Pancreas (tissue), 10 donors: Measurements from ENCODE around the gene MAML1. TPM values are rescaled to one million over a fixed set of nuclear protein-coding genes. Genes with fewer than 3 reads are reported as not detected.

ENCODE experiments used
- ATAC-seq, 4 donors: fragments of 200-7000 bp; cut with Tn5 transposase; one replicate each; pipeline versions ENCODE4 v1.8.0 to v1.9.1; 2020; ENCODE audit warnings: mild to moderate bottlenecking in 4 of 4, moderate library complexity in 4 of 4
- DNase-seq, 6 donors: peaks; one replicate each; pipeline ENCODE4 v3.0.0-alpha.2; 2020
- FAIRE-seq: peaks from 2 replicates; lab custom pipeline; 2012; peaks lifted over from hg19 to GRCh38; lab: Jason Lieb, UNC
- H3K27ac ChIP-seq, 4 donors: fragments of 200-600 bp; sonication (generic); 1 replicate in 3 of 4; 2 replicates in 1 of 4; pipeline versions ENCODE4 v1.5.0 to v1.8.0; 2020
- H3K27me3 ChIP-seq, 4 donors: fragments of 200-600 bp; one replicate each; pipeline ENCODE4 v1.8.0; 2021
- H3K36me3 ChIP-seq, 3 donors: fragments of 200-600 bp; sonication (generic) in 1 of 3; one replicate each; pipeline versions ENCODE4 v1.5.0 to v1.8.0; 2020 to 2021
- H3K4me1 ChIP-seq, 3 donors: fragments of 200-600 bp; one replicate each; pipeline ENCODE4 v1.8.0; 2021
- H3K4me3 ChIP-seq, 4 donors: fragments of 200-600 bp; sonication (generic) in 2 of 4; one replicate each; pipeline versions ENCODE4 v1.5.0 to v1.8.0; 2020 to 2021
- H3K9me3 ChIP-seq, 4 donors: fragments of 200-600 bp; one replicate each; pipeline ENCODE4 v1.8.0; 2021
- WGBS, 2 donors: extraction: QIAGEN DNeasy Blood & Tissue Kit; methylation state at CpG; one replicate each; pipeline ENCODE4 v1.1.7; 2013; 5-methylcytosine and 5-hydroxymethylcytosine counted together
- intact Hi-C, 3 donors: fragments of 100-400 bp; cut with DNase I; formaldehyde crosslinking; loops; one replicate each; pipeline versions ENCODE4 v1.11.1 to v1.14.2; 2022
- polyA plus RNA-seq, 2 donors: library from polyadenylated mRNA; stranded (reverse); fragments of 200-250 nt; gene quantifications; one replicate each; pipeline ENCODE4 v1.2.3, GENCODE V29; 2013
- total RNA-seq, 6 donors: library from RNA; stranded (reverse); fragmentation: NEBNext Ultra II Directional in 4 of 6; extraction: Animal tissue kit (Norgen Biotek cat#: 25700) in 4 of 6; gene quantifications; one replicate each; pipeline versions ENCODE4 v1.2.1 to v1.2.4, GENCODE V29; 2021 to 2023
- TF ChIP-seq, protein P1 (sequence below), 4 donors: fragments of 200-600 bp; sonication (generic) in 3 of 4; IDR thresholded peaks; one replicate each; pipeline versions ENCODE4 v1.5.0 to v1.8.0; 2021; ENCODE audit warnings: antibody characterized with exemption in 4 of 4
- donor health status: healthy with polysubstance abuse.
- donor health status: DM: no; HTN: no; CAD: no; lungs with moderate emphysema.
- donor health status: DM: no; HTN: no; CAD: no.
- donor health status: control.
- donor health status: control.
- donor health status: Bipolar disorder and iron deficiency.
- donor health status: DM: yes; HTN: yes; CAD: no.
- donor health status: DM: no; HTN: no; CAD: no.
- donor health status: DM: no; HTN: no; CAD: no.
- donor health status: DM: yes; HTN: yes; CAD: no.

MAML1 gene
- total and polyA plus RNA-seq, 8 donors: 7.1 to 18.0 (median 11.2) TPM

DNA sequence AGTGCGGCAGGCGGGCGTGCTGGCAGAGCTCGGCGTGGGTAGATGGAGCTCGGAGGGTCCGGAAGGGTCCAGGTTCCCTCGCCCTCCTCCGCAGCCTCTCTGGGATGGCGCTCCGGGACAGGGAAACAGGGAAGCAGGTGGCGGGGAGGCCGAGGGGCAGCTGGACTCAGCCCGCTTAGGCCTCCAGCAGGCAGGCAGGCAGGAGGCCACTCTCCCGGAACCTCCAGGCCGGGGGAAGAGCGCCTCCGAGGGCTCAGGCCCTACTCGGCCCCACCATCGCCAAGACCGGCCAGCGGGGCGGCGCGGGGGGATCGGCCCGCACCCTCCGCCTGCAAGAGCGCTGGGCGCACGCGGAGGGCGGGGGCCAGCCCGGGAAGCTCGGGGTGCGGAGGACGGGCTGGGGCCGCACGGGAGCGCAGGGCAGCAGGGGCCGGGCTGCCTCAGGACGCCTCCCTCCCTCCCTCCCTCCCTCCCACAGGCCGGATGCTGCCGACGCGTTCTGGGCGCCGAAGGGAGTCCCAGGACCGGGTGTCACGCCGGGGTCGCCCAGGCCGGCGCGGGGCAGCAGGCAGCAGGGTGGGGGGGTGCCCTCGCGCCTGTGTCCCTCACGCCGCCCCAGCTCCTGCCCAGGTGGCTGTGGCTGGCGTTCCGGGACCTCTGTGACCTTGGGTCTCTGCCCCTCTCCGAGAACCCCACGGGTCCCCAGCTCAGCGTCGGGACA lies 73.1 kb downstream of the MAML1 start:
- no peak for FAIRE-seq
- H3K36me3 ChIP-seq: peaks cover 0 to 4% (median 0%) of the 10 kb centered on the region in 3 donors
- H3K9me3 ChIP-seq: no peaks in the 10 kb centered on the region
- 1 to 5% methylated on average over 26 to 65 of the region's 65 CpGs for WGBS, 2 donors
- H3K27ac ChIP-seq: peak overlapping the region; percentile 81 to 94 (median 88)
- H3K27me3 ChIP-seq: no peaks in the 10 kb centered on the region
- peak; percentile 38 to 87 (median 61) for DNase-seq
- intact Hi-C loops: loop anchor here in 1 of 3 donors (10.0 kb wide), 1 partner anchor 109 kb away; no protein-coding TSS in a partner anchor
- ATAC-seq: peak; percentile 18 to 43 (median 32)
- peaks cover 0 to 22% (median 0%) of the 10 kb centered on the region in 3 donors for H3K4me1 ChIP-seq
- H3K4me3 ChIP-seq: peak overlapping the region; percentile 77 to 91 (median 84)
- TF ChIP-seq, protein P1, sequence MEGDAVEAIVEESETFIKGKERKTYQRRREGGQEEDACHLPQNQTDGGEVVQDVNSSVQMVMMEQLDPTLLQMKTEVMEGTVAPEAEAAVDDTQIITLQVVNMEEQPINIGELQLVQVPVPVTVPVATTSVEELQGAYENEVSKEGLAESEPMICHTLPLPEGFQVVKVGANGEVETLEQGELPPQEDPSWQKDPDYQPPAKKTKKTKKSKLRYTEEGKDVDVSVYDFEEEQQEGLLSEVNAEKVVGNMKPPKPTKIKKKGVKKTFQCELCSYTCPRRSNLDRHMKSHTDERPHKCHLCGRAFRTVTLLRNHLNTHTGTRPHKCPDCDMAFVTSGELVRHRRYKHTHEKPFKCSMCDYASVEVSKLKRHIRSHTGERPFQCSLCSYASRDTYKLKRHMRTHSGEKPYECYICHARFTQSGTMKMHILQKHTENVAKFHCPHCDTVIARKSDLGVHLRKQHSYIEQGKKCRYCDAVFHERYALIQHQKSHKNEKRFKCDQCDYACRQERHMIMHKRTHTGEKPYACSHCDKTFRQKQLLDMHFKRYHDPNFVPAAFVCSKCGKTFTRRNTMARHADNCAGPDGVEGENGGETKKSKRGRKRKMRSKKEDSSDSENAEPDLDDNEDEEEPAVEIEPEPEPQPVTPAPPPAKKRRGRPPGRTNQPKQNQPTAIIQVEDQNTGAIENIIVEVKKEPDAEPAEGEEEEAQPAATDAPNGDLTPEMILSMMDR (IDR thresholded peaks at IDR 0.05): no peak

DNA sequence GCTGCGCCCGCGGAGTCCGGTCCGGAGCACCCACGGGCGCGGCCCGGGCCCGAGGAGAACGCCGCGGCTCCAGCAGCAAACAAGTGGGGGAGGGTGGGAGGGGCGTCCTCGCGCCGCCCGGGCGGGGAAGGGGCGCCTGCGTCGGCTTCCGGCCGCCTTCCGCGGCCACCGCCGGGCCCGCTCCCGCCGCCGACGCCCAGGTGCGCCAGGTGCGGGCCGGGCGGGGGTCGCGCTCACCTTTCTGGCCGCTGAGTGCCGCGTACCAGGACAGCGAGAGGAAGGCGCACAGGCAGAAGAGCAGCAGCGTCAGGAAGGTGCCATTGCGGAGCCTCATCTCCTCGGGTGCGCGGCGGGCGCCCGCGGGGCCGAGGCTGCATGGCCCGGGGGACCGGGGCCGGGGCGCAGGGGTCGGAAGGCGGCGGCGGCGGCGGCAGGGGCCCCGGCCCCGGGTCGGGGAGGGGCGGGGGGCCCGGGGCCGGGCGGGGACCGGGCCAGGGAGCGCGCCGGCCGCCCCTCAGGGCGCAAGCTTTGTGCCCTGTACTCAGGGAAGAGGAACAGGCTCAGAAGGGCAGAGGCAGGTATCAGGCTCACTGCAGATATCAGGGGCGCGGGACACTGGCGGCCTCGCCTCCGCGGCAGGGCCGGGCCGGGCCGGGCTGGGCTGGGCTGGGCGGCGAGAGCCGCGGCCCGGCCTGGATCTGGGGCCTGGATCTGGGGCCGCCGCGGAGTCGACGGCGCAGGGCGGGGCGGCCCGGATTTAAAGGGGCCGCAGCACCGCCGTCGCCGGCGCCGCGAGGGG lies 73.8 kb downstream of the MAML1 start, which contains the start of gene MGAT4B:
Gene MGAT4B, minus strand, starts transcription at position 617 of the 799 bp plus-strand sequence. Its CDS starts 283 bp downstream, at position 334.
- Histone ChIP-seq H3K27ac (peak within 1 kb of the TSS; percentile 81 to 94 (median 88)), H3K27me3 (no peaks in the 10 kb centered on the region), H3K9me3 (no peaks in the 10 kb centered on the region), H3K36me3 (no peaks in the 10 kb centered on the region), H3K4me3 (peak within 1 kb of the TSS; percentile 77 to 91 (median 84)), H3K4me1 (peaks cover 0 to 22% (median 0%) of the 10 kb centered on the region in 3 donors)
- peak; percentile 80 to 87 (median 86) for ATAC-seq
- intact Hi-C loops: loop anchor here in 1 of 3 donors (10.0 kb wide), 1 partner anchor 108 kb away; no protein-coding TSS in a partner anchor
- FAIRE-seq: no peak
- TF ChIP-seq, protein P1 (IDR thresholded peaks at IDR 0.05): no peak
- 1% methylated on average over 22 to 108 of the region's 108 CpGs for WGBS, 2 donors
- peak; percentile 80 to 93 (median 84) for DNase-seq

DNA sequence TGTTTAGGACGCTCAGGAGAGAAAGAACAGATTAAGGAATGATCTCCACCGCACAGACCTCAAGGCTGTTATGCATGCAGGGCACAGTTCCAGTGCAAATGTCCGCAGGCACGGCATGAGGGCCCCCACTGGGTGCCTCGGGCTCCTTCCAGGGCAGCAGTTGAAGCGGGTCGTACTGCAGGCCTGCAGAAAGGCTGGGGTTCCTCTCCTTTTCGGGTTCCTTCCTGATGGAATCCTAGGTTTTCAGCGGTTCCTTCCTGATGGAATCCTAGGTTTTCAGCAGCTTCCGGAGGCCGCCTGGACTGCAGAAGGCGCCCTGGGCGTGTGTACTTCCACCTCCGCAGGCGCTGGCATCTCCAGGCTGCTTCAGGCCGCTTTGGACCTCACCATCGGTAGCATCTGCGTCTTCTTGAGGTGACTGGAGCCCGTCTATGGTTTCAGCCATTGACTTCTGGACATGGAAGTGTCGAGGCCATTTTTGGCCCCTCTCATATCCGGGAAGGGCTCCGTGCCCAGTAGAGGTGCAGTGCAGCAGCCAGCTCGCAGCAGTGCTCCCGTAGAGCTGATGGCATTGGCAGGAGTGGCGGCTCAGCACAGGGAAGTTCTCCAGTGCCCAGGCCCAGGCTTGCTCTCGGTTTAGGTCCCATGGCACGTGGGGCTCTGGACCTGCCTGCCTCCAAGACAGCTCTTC lies 79.7 kb downstream of the MAML1 start:
- Histone ChIP-seq H3K36me3 (no peaks in the 10 kb centered on the region), H3K9me3 (no peaks in the 10 kb centered on the region), H3K4me1 (peaks cover 0 to 2% (median 0%) of the 10 kb centered on the region in 3 donors), H3K27ac (no peak overlapping the region), H3K27me3 (no peaks in the 10 kb centered on the region), H3K4me3 (no peak overlapping the region)
- ATAC-seq (no peak), FAIRE-seq (no peak), DNase-seq (peak in 2 of 6 donors; percentile 12 to 51)
- 94% methylated on average over 27 of the region's 27 CpGs for WGBS, 2 donors
- TF ChIP-seq, protein P1 (IDR thresholded peaks at IDR 0.05): no peak
- intact Hi-C loops: no loop called here

DNA sequence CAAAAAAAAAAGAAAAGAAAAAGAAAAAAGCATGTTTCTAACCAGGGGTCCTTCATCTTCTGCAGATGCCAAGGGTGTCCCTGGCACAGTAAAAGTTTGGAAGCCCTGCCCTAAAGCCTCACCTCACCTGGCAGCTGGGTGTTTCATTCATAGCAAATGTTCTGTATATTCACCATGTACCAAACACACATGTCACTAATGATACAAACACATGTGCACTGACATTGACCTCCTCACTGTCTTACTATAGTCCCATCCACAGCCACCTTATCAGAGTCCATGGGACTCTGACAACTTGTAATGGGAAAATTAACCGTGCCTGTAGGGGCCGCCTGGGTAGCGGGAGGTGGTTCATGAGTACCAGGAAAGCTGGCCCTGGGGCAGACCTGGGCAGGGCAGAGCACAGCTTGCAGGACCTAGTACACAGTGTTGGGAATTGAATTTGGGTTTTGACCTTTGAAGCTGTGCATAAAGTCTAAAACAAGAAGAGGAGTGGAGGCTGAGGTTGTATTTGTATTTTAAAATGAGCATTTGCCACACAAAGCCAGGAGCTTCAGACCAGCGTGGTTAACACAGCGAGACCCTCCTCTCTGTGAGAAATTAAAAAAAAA lies 80.5 kb downstream of the MAML1 start:
- WGBS, 2 donors: 85 to 87% methylated on average over 5 of the region's 5 CpGs
- Histone ChIP-seq H3K36me3 (no peaks in the 10 kb centered on the region), H3K4me1 (peaks cover 3 to 8% (median 7%) of the 10 kb centered on the region in 3 donors), H3K4me3 (no peak overlapping the region), H3K27ac (no peak overlapping the region), H3K27me3 (no peaks in the 10 kb centered on the region), H3K9me3 (no peaks in the 10 kb centered on the region)
- no peak for ATAC-seq
- TF ChIP-seq, protein P1 (IDR thresholded peaks at IDR 0.05): no peak
- no peak for DNase-seq
- intact Hi-C loops: no loop called here
- no peak for FAIRE-seq
